Hepatocyte (in vitro differentiated cells): ENCODE results near the gene PPP1R1C. TPM values are rescaled to one million over a fixed set of nuclear protein-coding genes. Genes with fewer than 3 reads are reported as not detected.

Source experiments
- DNase-seq: peaks from one replicate; pipeline ENCODE4 v3.0.0-alpha.2; 2016; ENCODE audit warnings: low spot score
- H2AFZ ChIP-seq: fragments of 200-600 bp; sonication (generic); 2 replicates; pipeline ENCODE4 v1.6.0; 2016; ENCODE audit warnings: antibody characterized with exemption, mild to moderate bottlenecking
- H3K27ac ChIP-seq: fragments of 200-600 bp; sonication (generic); 2 replicates; pipeline ENCODE4 v1.5.1; 2016; ENCODE audit warnings: mild to moderate bottlenecking
- H3K27me3 ChIP-seq: fragments of 200-600 bp; sonication (generic); 2 replicates; pipeline ENCODE4 v1.6.1; 2016
- H3K36me3 ChIP-seq: fragments of 200-600 bp; sonication (generic); replicated peaks from 2 replicates; pipeline ENCODE4 v1.5.1; 2016; ENCODE audit warnings: low read depth; ENCODE audit not compliant: insufficient read depth
- H3K4me1 ChIP-seq: fragments of 200-600 bp; sonication (generic); 2 replicates; pipeline ENCODE4 v1.5.1; 2016; ENCODE audit warnings: mild to moderate bottlenecking, moderate library complexity; ENCODE audit not compliant: insufficient read depth
- H3K4me2 ChIP-seq: fragments of 200-600 bp; sonication (generic); 2 replicates; pipeline ENCODE4 v1.6.0; 2016
- H3K4me3 ChIP-seq: fragments of 200-600 bp; sonication (generic); 2 replicates; pipeline ENCODE4 v1.5.1; 2016; ENCODE audit warnings: mild to moderate bottlenecking
- H3K79me2 ChIP-seq: fragments of 200-600 bp; sonication (generic); 2 replicates; pipeline ENCODE4 v1.6.0; 2017; ENCODE audit warnings: mild to moderate bottlenecking
- H3K9me2 ChIP-seq: fragments of 200-600 bp; sonication (generic); replicated peaks from 2 replicates; pipeline ENCODE4 v1.6.0; 2017; ENCODE audit warnings: mild to moderate bottlenecking; ENCODE audit not compliant: insufficient read depth
- H3K9me3 ChIP-seq: fragments of 200-600 bp; sonication (generic); 2 replicates; pipeline ENCODE4 v1.5.1; 2016; ENCODE audit warnings: low read depth, mild to moderate bottlenecking
- H4K20me1 ChIP-seq: fragments of 200-600 bp; sonication (generic); 2 replicates; pipeline ENCODE4 v1.6.0; 2016; ENCODE audit warnings: mild to moderate bottlenecking; ENCODE audit not compliant: insufficient read depth, poor library complexity, severe bottlenecking
- CTCF ChIP-seq: fragments of 200-600 bp; sonication (generic); IDR thresholded peaks from 2 replicates; pipeline ENCODE4 v1.5.1; 2016; ENCODE audit warnings: antibody characterized with exemption, mild to moderate bottlenecking; ENCODE audit not compliant: poor library complexity
- EZH2 ChIP-seq: fragments of 200-600 bp; sonication (generic); IDR thresholded peaks from 2 replicates; pipeline ENCODE4 v1.6.1; 2016; ENCODE audit warnings: antibody characterized with exemption, mild to moderate bottlenecking, borderline replicate concordance
- EZH2phosphoT487 ChIP-seq: fragments of 200-600 bp; sonication (generic); IDR thresholded peaks from one replicate; pipeline ENCODE4 v1.6.1; 2018; ENCODE audit warnings: antibody characterized with exemption, mild to moderate bottlenecking, low read depth, moderate library complexity; ENCODE audit not compliant: unreplicated experiment, severe bottlenecking
- WGBS: methylation state at CpG from one replicate; pipeline ENCODE4 v1.1.6; 2016; ENCODE audit warnings: low lambda C conversion rate; ENCODE audit errors: missing lambda C conversion rate; 5-methylcytosine and 5-hydroxymethylcytosine counted together
- polyA plus RNA-seq: library from polyadenylated mRNA; unstranded; fragments of >200 nt; fragmentation: Nextera tagmentation; extraction: Ambion mirVana; gene quantifications from 2 replicates; pipeline ENCODE4 v1.2.1, GENCODE V29; 2016
- total RNA-seq: library from RNA; depleted of rRNA; stranded (reverse); fragments of >200 nt; gene quantifications from 2 replicates; pipeline ENCODE4 v1.2.3, GENCODE V29; 2014

The PPP1R1C gene
- total and polyA plus RNA-seq, 2 experiments from 2014 or later: 8.4 to 10.7 TPM

- Histone ChIP-seq H3K79me2 (no peaks in the 10 kb centered on the region), H3K9me2 (no peaks in the 10 kb centered on the region), H2AFZ (no peak overlapping the region), H3K9me3 (no peaks in the 10 kb centered on the region), H3K4me2 (no peak overlapping the region), H3K27ac (no peak overlapping the region), H3K27me3 (no peaks in the 10 kb centered on the region), H3K4me3 (no peak overlapping the region), H3K4me1 (no peaks in the 10 kb centered on the region), H3K36me3 (no peaks in the 10 kb centered on the region), H4K20me1 (no peaks in the 10 kb centered on the region)
- WGBS: 90% methylated on average over 5 of the region's 5 CpGs
- peak; percentile 20 for DNase-seq
- TF ChIP-seq CTCF: no peak
- no peak for TF ChIP-seq EZH2
- TF ChIP-seq EZH2phosphoT487: no peak
Observed at GRCh38 chr2:181977661-181978350, 7.8 kb upstream of the PPP1R1C start.

- Histone ChIP-seq H3K4me2 (no peak overlapping the region), H3K79me2 (no peaks in the 10 kb centered on the region), H3K27me3 (no peaks in the 10 kb centered on the region), H3K27ac (no peak overlapping the region), H3K4me3 (no peak overlapping the region), H4K20me1 (no peaks in the 10 kb centered on the region), H2AFZ (no peak overlapping the region), H3K36me3 (no peaks in the 10 kb centered on the region), H3K4me1 (no peaks in the 10 kb centered on the region), H3K9me2 (no peaks in the 10 kb centered on the region), H3K9me3 (no peaks in the 10 kb centered on the region)
- DNase-seq: no peak
- 78% methylated on average over 2 of the region's 2 CpGs for WGBS
- TF ChIP-seq EZH2 (no peak), EZH2phosphoT487 (no peak), CTCF (no peak)
Observed at GRCh38 chr2:181978351-181979150, 7.1 kb upstream of the PPP1R1C start.

- H3K9me2 ChIP-seq: no peaks in the 10 kb centered on the region
- no peak overlapping the region for H3K4me3 ChIP-seq
- H4K20me1 ChIP-seq: no peaks in the 10 kb centered on the region
- H3K4me1 ChIP-seq: no peaks in the 10 kb centered on the region
- no peak for DNase-seq
- no peaks in the 10 kb centered on the region for H3K36me3 ChIP-seq
- WGBS: 86% methylated on average over 1 of the region's 1 CpG
- H3K9me3 ChIP-seq: no peaks in the 10 kb centered on the region
- TF ChIP-seq CTCF (no peak), EZH2phosphoT487 (no peak), EZH2 (no peak)
- H2AFZ ChIP-seq: no peak overlapping the region
- H3K4me2 ChIP-seq: no peak overlapping the region
- no peak overlapping the region for H3K27ac ChIP-seq
- no peaks in the 10 kb centered on the region for H3K79me2 ChIP-seq
- H3K27me3 ChIP-seq: no peaks in the 10 kb centered on the region
Observed at GRCh38 chr2:181984060-181984459, 1.6 kb upstream of the PPP1R1C start.
